Neural cell (in vitro differentiated cells): ENCODE results near the gene RERE. TPM values are rescaled to one million over a fixed set of nuclear protein-coding genes. Genes with fewer than 3 reads are reported as not detected.
A peak's percentile ranks its signal among the peaks of the same experiment; 100 is the strongest.

Experiments
- H2AFZ ChIP-seq: fragments of 200-600, 300-800 bp; sonication (generic), shearing (Covaris generic); 2 replicates; pipeline ENCODE4 v1.6.0; 2014; ENCODE audit warnings: low read depth, mild to moderate bottlenecking, antibody characterized with exemption, low read length, moderate library complexity
- H3F3A ChIP-seq: fragments of 200-600 bp; shearing (Covaris generic); 2 replicates; pipeline ENCODE4 v1.6.1; 2016; ENCODE audit warnings: mild to moderate bottlenecking, moderate library complexity, mixed read lengths, antibody characterized with exemption, low read length; ENCODE audit not compliant: insufficient read depth, poor library complexity, severe bottlenecking
- H3K27ac ChIP-seq: fragments of 200-600, 300-800 bp; sonication (generic), shearing (Covaris generic); 2 replicates; pipeline ENCODE4 v1.5.1; 2014; ENCODE audit warnings: mild to moderate bottlenecking, low read length, moderate library complexity
- H3K27me3 ChIP-seq: fragments of 300-800, 200-600 bp; sonication (generic), shearing (Covaris generic); 2 replicates; pipeline ENCODE4 v1.6.0; 2014; ENCODE audit warnings: mild to moderate bottlenecking, low read depth, low read length, moderate library complexity; ENCODE audit not compliant: insufficient read depth
- H3K36me3 ChIP-seq: fragments of 300-800, 200-600 bp; sonication (generic), shearing (Covaris generic); 2 replicates; pipeline ENCODE4 v1.5.1; 2014; ENCODE audit warnings: mild to moderate bottlenecking, antibody characterized with exemption, low read length, moderate library complexity; ENCODE audit not compliant: insufficient read depth
- H3K4me2 ChIP-seq: fragments of 300-800, 200-600 bp; sonication (generic), shearing (Covaris generic); 2 replicates; pipeline ENCODE4 v1.6.0; 2014; ENCODE audit warnings: mild to moderate bottlenecking, low read length
- H3K4me3 ChIP-seq: fragments of 300-800, 200-600 bp; sonication (generic), shearing (Covaris generic); 2 replicates; pipeline ENCODE4 v1.5.1; 2014; ENCODE audit warnings: mild to moderate bottlenecking, low read length, moderate library complexity
- H3K79me2 ChIP-seq: fragments of 200-600 bp; shearing (Covaris generic); replicated peaks from 2 replicates; pipeline ENCODE4 v1.6.0; 2014; ENCODE audit warnings: mild to moderate bottlenecking, low read length, moderate library complexity; ENCODE audit not compliant: insufficient read depth
- H3K9ac ChIP-seq: fragments of 300-800, 200-600 bp; sonication (generic), shearing (Covaris generic); 2 replicates; pipeline ENCODE4 v1.6.1; 2016; ENCODE audit warnings: mild to moderate bottlenecking, low read length, mixed read lengths
- H3K9me2 ChIP-seq: fragments of 200-600 bp; shearing (Covaris generic); 2 replicates; pipeline ENCODE4 v1.6.1; 2016; ENCODE audit warnings: mild to moderate bottlenecking, low read length, mixed read lengths; ENCODE audit not compliant: insufficient read depth
- H3K9me3 ChIP-seq: fragments of 200-600, 300-800 bp; sonication (generic), shearing (Covaris generic); 2 replicates; pipeline ENCODE4 v1.6.1; 2016; ENCODE audit warnings: mild to moderate bottlenecking, mixed run types, low read length, moderate library complexity, mixed read lengths
- H4K20me1 ChIP-seq: fragments of 200-600 bp; shearing (Covaris generic); 2 replicates; pipeline ENCODE4 v1.6.1; 2016; ENCODE audit warnings: mild to moderate bottlenecking, mixed run types; ENCODE audit not compliant: insufficient read depth
- CTCF ChIP-seq: fragments of 450-650 bp; IDR thresholded peaks from 2 replicates; pipeline ENCODE4 v1.5.1; 2014; ENCODE audit warnings: antibody characterized with exemption, mild to moderate bottlenecking, moderate library complexity; ENCODE audit not compliant: poor library complexity, severe bottlenecking
- EP300 ChIP-seq: fragments of 450-650 bp; conservative IDR thresholded peaks from 2 replicates; pipeline ENCODE4 v1.6.1; 2014; ENCODE audit warnings: antibody characterized with exemption, mild to moderate bottlenecking, moderate library complexity; ENCODE audit not compliant: poor library complexity, severe bottlenecking
- EZH2 ChIP-seq: fragments of 200-600, 300-800 bp; shearing (Covaris generic), sonication (generic); IDR thresholded peaks from 2 replicates; pipeline ENCODE4 v1.6.1; 2014; ENCODE audit warnings: antibody characterized with exemption, low read length, borderline replicate concordance, mild to moderate bottlenecking; ENCODE audit not compliant: insufficient read depth, poor library complexity, severe bottlenecking
- MXI1 ChIP-seq: fragments of 450-650 bp; conservative IDR thresholded peaks from 2 replicates; pipeline ENCODE4 v1.6.1; 2014; ENCODE audit warnings: antibody characterized with exemption, mild to moderate bottlenecking; ENCODE audit not compliant: poor library complexity, severe bottlenecking
- POLR2AphosphoS5 ChIP-seq: IDR thresholded peaks from 2 replicates; pipeline ENCODE4 v1.6.1; 2012
- RAD21 ChIP-seq: fragments of 450-650 bp; conservative IDR thresholded peaks from 2 replicates; pipeline ENCODE4 v1.6.1; 2014; ENCODE audit warnings: antibody characterized with exemption, mild to moderate bottlenecking, moderate library complexity
- REST ChIP-seq: IDR thresholded peaks from 2 replicates; pipeline ENCODE4 v1.6.1; 2012; ENCODE audit warnings: borderline replicate concordance
- SMC3 ChIP-seq: fragments of 450-650 bp; conservative IDR thresholded peaks from 2 replicates; pipeline ENCODE4 v1.6.1; 2014; ENCODE audit warnings: antibody characterized with exemption, mild to moderate bottlenecking, moderate library complexity; ENCODE audit not compliant: poor library complexity
- TAF1 ChIP-seq: IDR thresholded peaks from 2 replicates; pipeline ENCODE4 v1.6.1; 2012; ENCODE audit warnings: low read depth
- polyA plus RNA-seq: library from polyadenylated mRNA; depleted of rRNA; stranded (reverse); fragments of >200 nt; gene quantifications from 2 replicates; pipeline ENCODE4 v1.2.3, GENCODE V29; 2014

Gene RERE
- polyA plus RNA-seq, 1 donor from 2014 or later, result 21.0 TPM

- H3K4me3 ChIP-seq, result peak overlapping the region; percentile 49
- no peaks in the 10 kb centered on the region for H3K27me3 ChIP-seq
- H3K9me3 ChIP-seq, result no peaks in the 10 kb centered on the region
- peak overlapping the region; percentile 42 for H3K9ac ChIP-seq
- H4K20me1 ChIP-seq, result peaks cover 10% of the 10 kb centered on the region
- peaks cover 6% of the 10 kb centered on the region for H3F3A ChIP-seq
- TF ChIP-seq MXI1 (no peak), TAF1 (no peak), EZH2 (no peak), POLR2AphosphoS5 (no peak), EP300 (no peak), CTCF (no peak), RAD21 (no peak), SMC3 (no peak), REST (no peak)
- peak overlapping the region; percentile 80 for H3K27ac ChIP-seq
- no peaks in the 10 kb centered on the region for H3K36me3 ChIP-seq
- H3K9me2 ChIP-seq, result no peaks in the 10 kb centered on the region
- peak overlapping the region; percentile 35 for H3K4me2 ChIP-seq
- H2AFZ ChIP-seq, result no peak overlapping the region
- H3K79me2 ChIP-seq, result peaks cover 77% of the 10 kb centered on the region
Observed at GRCh38 chr1:8680664-8681650, 136.5 kb downstream of the RERE start.

- H3K79me2 ChIP-seq, result peaks cover 76% of the 10 kb centered on the region
- peak overlapping the region; percentile 35 for H3K4me2 ChIP-seq
- peaks cover 8% of the 10 kb centered on the region for H4K20me1 ChIP-seq
- peak overlapping the region; percentile 49 for H3K4me3 ChIP-seq
- H3K27me3 ChIP-seq, result no peaks in the 10 kb centered on the region
- no peaks in the 10 kb centered on the region for H3K9me3 ChIP-seq
- peak overlapping the region; percentile 80 for H3K27ac ChIP-seq
- H3K9ac ChIP-seq, result peak overlapping the region; percentile 42
- TF ChIP-seq EP300 (no peak), TAF1 (no peak), CTCF (no peak), SMC3 (no peak), REST (no peak), POLR2AphosphoS5 (no peak), MXI1 (no peak), RAD21 (no peak), EZH2 (no peak)
- no peak overlapping the region for H2AFZ ChIP-seq
- H3K9me2 ChIP-seq, result no peaks in the 10 kb centered on the region
- peaks cover 6% of the 10 kb centered on the region for H3F3A ChIP-seq
- no peaks in the 10 kb centered on the region for H3K36me3 ChIP-seq
Observed at GRCh38 chr1:8679929-8680663, 137.3 kb downstream of the RERE start.
